ENCODE results near the gene METTL1. TPM values are rescaled to one million over a fixed set of nuclear protein-coding genes. Genes with fewer than 3 reads are reported as not detected.

METTL1 gene
- total and polyA plus RNA-seq, 9 of the 15 experiments (the other 6 are each of a cell fraction or from before 2014, with no cell fraction given), result 12.6 to 65.9 (median 39.2) TPM

GRCh38 chr12:57802607-57803006, 30.7 kb upstream of the METTL1 start:
- no peak overlapping the region for H3K27ac ChIP-seq (ENCODE audit: extremely low read depth, low read depth, low read length)
- H3K79me2 ChIP-seq (ENCODE audit: control insufficient read depth, insufficient read depth, low read length), result no peaks in the 10 kb centered on the region
- H3K36me3 ChIP-seq (ENCODE audit: control insufficient read depth, insufficient read depth, low read length), result peaks cover 38% of the 10 kb centered on the region
- H3K4me2 ChIP-seq (ENCODE audit: insufficient read depth, low read length), result no peak overlapping the region
- ATAC-seq, result no peak
- no peaks in the 10 kb centered on the region for H3K4me1 ChIP-seq (replicated peaks in 1 of 2; ENCODE audit: control insufficient read depth in 2 of 2, insufficient read depth in 2 of 2, low read length in 2 of 2)
- in situ Hi-C loops (cut with MboI), result no loop called here
- no peak overlapping the region for H3K9ac ChIP-seq (ENCODE audit: insufficient read depth in 1 of 2, low read depth in 2 of 2, low read length in 2 of 2)
- 50% methylated on average over 1 of the region's 1 CpG for WGBS (ENCODE audit: insufficient coverage, low coverage, missing lambda C conversion rate)
- H3K9me1 ChIP-seq (ENCODE audit: control insufficient read depth, insufficient read depth, low read length), result no peaks in the 10 kb centered on the region
- no peaks in the 10 kb centered on the region for H3K27me3 ChIP-seq (ENCODE audit: control insufficient read depth in 2 of 2, insufficient read depth in 2 of 2, low read length in 2 of 2)
- no peak overlapping the region for H3K4me3 ChIP-seq
- intact Hi-C loops (cut with micrococcal nuclease), result loop anchor here (1.0 kb wide), 1 partner anchor 103 kb away; no protein-coding TSS in a partner anchor
- POLR2A ChIA-PET, result interaction anchor here (0.6 to 2.5 kb wide), 6 partner anchors 9 to 204 kb away, joined by 3 to 7 read pairs (median 4); partner anchors contain the start of gene AVIL
- FAIRE-seq, result no peak
- no peak for TF ChIP-seq CAMTA2 (CRISPR knock-in tag; conservative IDR thresholded peaks at IDR 0.05)
- TF ChIP-seq ZBED1 (IDR thresholded peaks at IDR 0.05), result no peak
- peak; percentile 5 for TF ChIP-seq MEIS2 (IDR thresholded peaks at IDR 0.05; ENCODE audit: partially characterized antibody)
- no peak for TF ChIP-seq KAT2B (IDR thresholded peaks at IDR 0.05; ENCODE audit: low read depth, low read length)
- no peak for TF ChIP-seq MGA (IDR thresholded peaks at IDR 0.05)
- CTCF ChIA-PET (ENCODE audit: low intra/inter-chr PET ratio), result interaction anchor here (0.7 to 2.7 kb wide), 2 partner anchors 101 to 103 kb away, joined by 3 to 23 read pairs; no protein-coding TSS in a partner anchor
- H4K20me1 ChIP-seq (replicated peaks; ENCODE audit: control insufficient read depth, insufficient read depth, low read length), result no peaks in the 10 kb centered on the region
- no peak for DNase-seq (ENCODE audit: extremely low read depth in 1 of 4, low spot score in 3 of 4)
- no TSS peak for BruUV-seq (replicated peaks)
- no peak overlapping the region for H2AFZ ChIP-seq (ENCODE audit: low read depth, low read length)
- H3K9me3 ChIP-seq (replicated peaks; ENCODE audit: control insufficient read depth, insufficient read depth, low read depth, low read length), result no peaks in the 10 kb centered on the region

All from K562 (cell line).